Measurements from ENCODE around the gene KRTAP5-2.
A peak's percentile ranks its signal among the peaks of the same experiment; 100 is the strongest.

DNA sequence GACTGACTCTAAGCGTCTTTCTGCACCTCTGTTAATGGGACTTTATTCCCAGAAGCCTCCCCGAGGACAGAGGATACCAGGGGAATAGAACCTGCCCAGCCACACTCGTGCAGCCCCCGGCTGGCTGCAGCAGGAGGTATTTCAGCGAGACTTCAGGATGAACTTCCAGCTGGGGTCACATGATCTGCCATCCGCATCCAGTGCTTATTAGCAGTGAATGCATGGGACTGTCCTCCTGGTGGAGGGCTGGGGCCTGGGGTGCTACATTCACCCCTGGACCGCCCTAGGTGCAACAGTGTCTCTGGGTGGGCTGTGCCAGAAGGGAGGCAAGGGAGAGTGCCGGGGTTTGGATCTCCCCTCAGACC is 27.6 kb downstream of the KRTAP5-2 start:
- no peak for TF ChIP-seq MAX (IDR thresholded peaks at IDR 0.05)
- TF ChIP-seq, protein P1, sequence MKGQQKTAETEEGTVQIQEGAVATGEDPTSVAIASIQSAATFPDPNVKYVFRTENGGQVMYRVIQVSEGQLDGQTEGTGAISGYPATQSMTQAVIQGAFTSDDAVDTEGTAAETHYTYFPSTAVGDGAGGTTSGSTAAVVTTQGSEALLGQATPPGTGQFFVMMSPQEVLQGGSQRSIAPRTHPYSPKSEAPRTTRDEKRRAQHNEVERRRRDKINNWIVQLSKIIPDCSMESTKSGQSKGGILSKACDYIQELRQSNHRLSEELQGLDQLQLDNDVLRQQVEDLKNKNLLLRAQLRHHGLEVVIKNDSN (IDR thresholded peaks at IDR 0.05), result peak; percentile 70
- TF ChIP-seq, protein P2, sequence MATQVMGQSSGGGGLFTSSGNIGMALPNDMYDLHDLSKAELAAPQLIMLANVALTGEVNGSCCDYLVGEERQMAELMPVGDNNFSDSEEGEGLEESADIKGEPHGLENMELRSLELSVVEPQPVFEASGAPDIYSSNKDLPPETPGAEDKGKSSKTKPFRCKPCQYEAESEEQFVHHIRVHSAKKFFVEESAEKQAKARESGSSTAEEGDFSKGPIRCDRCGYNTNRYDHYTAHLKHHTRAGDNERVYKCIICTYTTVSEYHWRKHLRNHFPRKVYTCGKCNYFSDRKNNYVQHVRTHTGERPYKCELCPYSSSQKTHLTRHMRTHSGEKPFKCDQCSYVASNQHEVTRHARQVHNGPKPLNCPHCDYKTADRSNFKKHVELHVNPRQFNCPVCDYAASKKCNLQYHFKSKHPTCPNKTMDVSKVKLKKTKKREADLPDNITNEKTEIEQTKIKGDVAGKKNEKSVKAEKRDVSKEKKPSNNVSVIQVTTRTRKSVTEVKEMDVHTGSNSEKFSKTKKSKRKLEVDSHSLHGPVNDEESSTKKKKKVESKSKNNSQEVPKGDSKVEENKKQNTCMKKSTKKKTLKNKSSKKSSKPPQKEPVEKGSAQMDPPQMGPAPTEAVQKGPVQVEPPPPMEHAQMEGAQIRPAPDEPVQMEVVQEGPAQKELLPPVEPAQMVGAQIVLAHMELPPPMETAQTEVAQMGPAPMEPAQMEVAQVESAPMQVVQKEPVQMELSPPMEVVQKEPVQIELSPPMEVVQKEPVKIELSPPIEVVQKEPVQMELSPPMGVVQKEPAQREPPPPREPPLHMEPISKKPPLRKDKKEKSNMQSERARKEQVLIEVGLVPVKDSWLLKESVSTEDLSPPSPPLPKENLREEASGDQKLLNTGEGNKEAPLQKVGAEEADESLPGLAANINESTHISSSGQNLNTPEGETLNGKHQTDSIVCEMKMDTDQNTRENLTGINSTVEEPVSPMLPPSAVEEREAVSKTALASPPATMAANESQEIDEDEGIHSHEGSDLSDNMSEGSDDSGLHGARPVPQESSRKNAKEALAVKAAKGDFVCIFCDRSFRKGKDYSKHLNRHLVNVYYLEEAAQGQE (IDR thresholded peaks at IDR 0.05; ENCODE audit: low read depth), result no peak
- TF ChIP-seq EP300 (IDR thresholded peaks at IDR 0.05; ENCODE audit: borderline replicate concordance), result no peak
- TF ChIP-seq YY1 (IDR thresholded peaks at IDR 0.05; ENCODE audit: low read depth), result no peak
- no peak for TF ChIP-seq TEAD4 (IDR thresholded peaks at IDR 0.05)
- no peak for TF ChIP-seq CREB1 (IDR thresholded peaks at IDR 0.05; ENCODE audit: low read depth)
- TF ChIP-seq FOXM1 (IDR thresholded peaks at IDR 0.05; ENCODE audit: borderline replicate concordance, low read depth), result no peak
- no peak for TF ChIP-seq RAD21 (IDR thresholded peaks at IDR 0.05; ENCODE audit: low read depth)
- TF ChIP-seq CEBPB (IDR thresholded peaks at IDR 0.05), result no peak
